ENCODE data around the gene TMBIM6.
"Not testable (repeated sequence)": the region's sequence is repeated elsewhere in the genome, so short reads cannot be mapped to it uniquely, and the experiment has no call there.

Gene TMBIM6

GRCh38 chr12:49740930-49741881 is at the start of gene TMBIM6:
Gene TMBIM6, plus strand, starts transcription at chr12:49741557. Its CDS starts 10,937 bp downstream, at chr12:49752494.
- peak; percentile 94 to 97 for DNase-seq

- no peak for DNase-seq
Measured at GRCh38 chr12:49692851-49693250, 48.5 kb upstream of the TMBIM6 start.

- DNase-seq: no peak
Measured at GRCh38 chr12:49693931-49694444, 47.4 kb upstream of the TMBIM6 start.

GRCh38 chr12:49696723-49697122 is 44.6 kb upstream of the TMBIM6 start:
- DNase-seq: no peak

GRCh38 chr12:49697808-49698207 is 43.5 kb upstream of the TMBIM6 start:
- DNase-seq: no peak

- peak; percentile 25 to 34 for DNase-seq
Measured at GRCh38 chr12:49698619-49699545, 42.5 kb upstream of the TMBIM6 start.

GRCh38 chr12:49702009-49702408 is 39.3 kb upstream of the TMBIM6 start:
- DNase-seq: no peak

- DNase-seq: no peak
Measured at GRCh38 chr12:49702676-49703215, 38.6 kb upstream of the TMBIM6 start.

GRCh38 chr12:49703647-49704137 is 37.7 kb upstream of the TMBIM6 start:
- peak in 1 of 2 donors; percentile 29 for DNase-seq

- peak in 1 of 2 donors; percentile 17 for DNase-seq
Measured at GRCh38 chr12:49705479-49706134, 35.8 kb upstream of the TMBIM6 start.

- peak in 1 of 2 donors; percentile 12 for DNase-seq
Measured at GRCh38 chr12:49706351-49707127, 34.8 kb upstream of the TMBIM6 start.

- DNase-seq: peak; percentile 99 to 100
Measured at GRCh38 chr12:49707128-49707811, 34.1 kb upstream of the TMBIM6 start, which contains the start of gene FMNL3. Gene FMNL3, minus strand, starts transcription at chr12:49707405. Its CDS starts 225 bp downstream, at chr12:49707180.

GRCh38 chr12:49707812-49708147 is 33.6 kb upstream of the TMBIM6 start:
- DNase-seq: no peak

- no peak for DNase-seq
Measured at GRCh38 chr12:49708851-49709250, 32.5 kb upstream of the TMBIM6 start.

GRCh38 chr12:49713952-49714351 is 27.4 kb upstream of the TMBIM6 start:
- not testable (repeated sequence) for DNase-seq

- DNase-seq: no peak
Measured at GRCh38 chr12:49716553-49716952, 24.8 kb upstream of the TMBIM6 start.

GRCh38 chr12:49717800-49718199 is 23.6 kb upstream of the TMBIM6 start:
- not testable (repeated sequence) for DNase-seq

- DNase-seq: no peak
Measured at GRCh38 chr12:49720214-49720613, 21.1 kb upstream of the TMBIM6 start.

GRCh38 chr12:49721355-49721754 is 20.0 kb upstream of the TMBIM6 start:
- DNase-seq: not testable (repeated sequence)

- no peak for DNase-seq
Measured at GRCh38 chr12:49728446-49728845, 12.9 kb upstream of the TMBIM6 start.

- DNase-seq: no peak
Measured at GRCh38 chr12:49730050-49730449, 11.3 kb upstream of the TMBIM6 start.

Measured in stimulated activated CD4-positive, alpha-beta T cell treated with anti-CD3 and anti-CD28 coated beads, Interleukin-2, amount 100 ng/mL, for 48 hours (primary cell).